ENCODE data around the gene DENND1B. TPM values are rescaled to one million over a fixed set of nuclear protein-coding genes. Genes with fewer than 3 reads are reported as not detected.

DENND1B gene
- total and polyA plus RNA-seq, 2 of the 8 experiments (the other 6 are each of a cell fraction or from before 2014, with no cell fraction given): 0.74 to 3.3 TPM

DNA sequence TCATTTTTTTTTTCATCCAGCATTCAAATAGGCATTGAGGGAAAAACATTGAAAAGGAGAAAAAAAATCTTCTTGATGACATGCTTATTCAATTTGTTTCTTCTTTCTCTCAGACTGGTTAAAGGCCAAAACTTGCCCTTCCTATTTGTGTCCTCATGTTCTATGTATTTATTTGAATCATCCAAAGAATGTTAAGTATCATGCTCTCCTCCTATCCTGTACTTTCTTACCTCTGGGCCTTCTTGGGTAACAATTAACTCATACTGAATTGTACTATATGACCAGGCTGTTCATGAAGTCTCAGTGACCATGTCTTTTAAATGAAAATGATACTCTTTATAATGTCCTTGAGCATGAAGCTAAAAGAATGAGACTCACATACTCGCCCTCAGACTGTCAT, 36.5 kb upstream of the DENND1B start:
- H3K4ac ChIP-seq (replicated peaks; ENCODE audit: insufficient read length, low read depth, low read length): no peak overlapping the region
- H3K9me3 ChIP-seq (ENCODE audit: insufficient read depth in 2 of 2, low read depth in 1 of 2, low read length in 1 of 2): no peaks in the 10 kb centered on the region
- POLR2A ChIA-PET (ENCODE audit: partially characterized antibody): no interaction called here
- H2BK120ac ChIP-seq (replicated peaks; ENCODE audit: low read depth, low read length): no peak overlapping the region
- no peaks in the 10 kb centered on the region for H3K79me1 ChIP-seq (ENCODE audit: low read depth, low read length)
- H3K36me3 ChIP-seq (ENCODE audit: control insufficient read depth in 2 of 4, insufficient read depth in 4 of 4, low read length in 3 of 4): no peaks in the 10 kb centered on the region
- H3K4me1 ChIP-seq (replicated peaks in 1 of 4; ENCODE audit: control insufficient read depth in 3 of 4, insufficient read depth in 4 of 4, low read length in 3 of 4): peaks cover 0 to 41% (median 24%) of the 10 kb centered on the region in 4 experiments; a peak in 5 of 7 replicates
- no peak overlapping the region for H2BK12ac ChIP-seq (ENCODE audit: low read depth, low read length)
- no peak for FAIRE-seq
- H4K20me1 ChIP-seq (replicated peaks in 1 of 2; ENCODE audit: control insufficient read depth in 1 of 2, insufficient read depth in 2 of 2, low read length in 2 of 2): no peaks in the 10 kb centered on the region
- WGBS, 2 experiments (ENCODE audit: extremely low coverage in 1 of 2, insufficient coverage in 1 of 2, insufficient read length in 1 of 2, insufficient replicate concordance in 2 of 2, low coverage in 1 of 2, low lambda C conversion rate in 2 of 2, missing lambda C conversion rate in 1 of 2): 57% methylated on average over 1 of the region's 1 CpG; no CpG with 5 or more reads in 1 of the 2 experiments
- no peak overlapping the region for H2BK5ac ChIP-seq (ENCODE audit: low read depth, low read length)
- no peak overlapping the region for H3K56ac ChIP-seq (replicated peaks; ENCODE audit: insufficient read length, low read depth, low read length)
- H2AK5ac ChIP-seq (ENCODE audit: low read depth, low read length): no peak overlapping the region
- H4K91ac ChIP-seq (replicated peaks; ENCODE audit: insufficient read length, low read length): no peak overlapping the region
- H3K27me3 ChIP-seq (replicated peaks in 1 of 4; ENCODE audit: control insufficient read depth in 3 of 4, extremely low read depth in 1 of 4, insufficient read depth in 3 of 4, low read length in 3 of 4): no peaks in the 10 kb centered on the region; a peak in 1 of 7 replicates
- no peak overlapping the region for H3K27ac ChIP-seq (ENCODE audit: low read depth, low read length)
- CTCF ChIA-PET (ENCODE audit: partially characterized antibody): interaction anchor here (1.1 to 1.2 kb wide), 2 partner anchors 15 to 57 kb away, joined by 3 to 4 read pairs; no protein-coding TSS in a partner anchor
- H3K79me2 ChIP-seq (ENCODE audit: control insufficient read depth in 1 of 2, insufficient read depth in 2 of 2, low read length in 2 of 2): no peaks in the 10 kb centered on the region
- H2AFZ ChIP-seq (ENCODE audit: low read length): no peak overlapping the region
- no peak overlapping the region for H4K8ac ChIP-seq (ENCODE audit: extremely low read depth, insufficient read depth, low read length)
- H3K14ac ChIP-seq (ENCODE audit: insufficient read length): no peak overlapping the region
- DNase-seq (ENCODE audit: low read depth in 1 of 2, low spot score in 2 of 2): no peak
- 0 out of 2 replicates have a peak overlapping the region, but pooled peaks have one; percentile 17 for H2BK20ac ChIP-seq (ENCODE audit: low read length)
- TF ChIP-seq KDM5A (IDR thresholded peaks at IDR 0.05; ENCODE audit: low read length) (no peak), RBBP5 (IDR thresholded peaks at IDR 0.05; ENCODE audit: borderline replicate concordance, low read depth, low read length) (no peak), BRCA1 (IDR thresholded peaks at IDR 0.05; ENCODE audit: low read depth, low read length) (no peak), NANOG (IDR thresholded peaks at IDR 0.05; ENCODE audit: insufficient read depth, low read depth, low read length, poor library complexity, severe bottlenecking) (no peak), SUZ12 (IDR thresholded peaks at IDR 0.05; ENCODE audit: low read length) (no peak)
- TF ChIP-seq, protein P1, sequence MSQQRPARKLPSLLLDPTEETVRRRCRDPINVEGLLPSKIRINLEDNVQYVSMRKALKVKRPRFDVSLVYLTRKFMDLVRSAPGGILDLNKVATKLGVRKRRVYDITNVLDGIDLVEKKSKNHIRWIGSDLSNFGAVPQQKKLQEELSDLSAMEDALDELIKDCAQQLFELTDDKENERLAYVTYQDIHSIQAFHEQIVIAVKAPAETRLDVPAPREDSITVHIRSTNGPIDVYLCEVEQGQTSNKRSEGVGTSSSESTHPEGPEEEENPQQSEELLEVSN (IDR thresholded peaks at IDR 0.05): no peak
- H3K23me2 ChIP-seq (ENCODE audit: low read depth, low read length): no peaks in the 10 kb centered on the region
- H3K4me2 ChIP-seq (ENCODE audit: insufficient read depth in 1 of 2, low read depth in 2 of 2, low read length in 2 of 2): peak overlapping the region in 1 of 2 experiments; percentile 53; a peak in 1 of 4 replicates
- H3K23ac ChIP-seq (ENCODE audit: insufficient read length): no peak overlapping the region
- no peak overlapping the region for H2BK15ac ChIP-seq (ENCODE audit: low read length)
- H3K4me3 ChIP-seq (ENCODE audit: extremely low read depth in 1 of 4, insufficient read depth in 2 of 4, low read depth in 3 of 4, low read length in 4 of 4): no peak overlapping the region; a peak in 1 of 8 replicates
- peak overlapping the region; percentile 36 for H4K5ac ChIP-seq (ENCODE audit: insufficient read length, low read depth, low read length)
- no peak overlapping the region for H3K9ac ChIP-seq (replicated peaks in 1 of 4; ENCODE audit: extremely low read depth in 1 of 4, low read depth in 3 of 4, low read length in 3 of 4)
- no peak overlapping the region; the same call in 1 of the 2 replicates for H3K18ac ChIP-seq (ENCODE audit: extremely low read depth, low read length)

Data from H1 (cell line).